Neuronal stem cell (in vitro differentiated cells): ENCODE results near the gene PTPRG.

Experiments
- DNase-seq: peaks from one replicate; pipeline ENCODE4 v3.0.0-alpha.2; 2013; ENCODE audit warnings: low spot score
- H2AFZ ChIP-seq: one replicate; pipeline ENCODE4 v1.6.1; 2013; ENCODE audit warnings: mild to moderate bottlenecking, low read length, inconsistent platforms
- H2AK5ac ChIP-seq: 2 replicates; pipeline ENCODE4 v1.6.1; 2013; ENCODE audit warnings: low read depth, mild to moderate bottlenecking, inconsistent platforms, low read length, moderate library complexity, mixed read lengths
- H2BK120ac ChIP-seq: 2 replicates; pipeline ENCODE4 v1.6.1; 2013; ENCODE audit warnings: low read depth, mild to moderate bottlenecking, inconsistent platforms, low read length, moderate library complexity, mixed read lengths
- H2BK12ac ChIP-seq: one replicate; pipeline ENCODE4 v1.6.1; 2013; ENCODE audit warnings: low read length, inconsistent platforms
- H2BK15ac ChIP-seq: 2 replicates; pipeline ENCODE4 v1.6.1; 2013; ENCODE audit warnings: mild to moderate bottlenecking, low read length, inconsistent platforms, mixed read lengths
- H2BK5ac ChIP-seq: one replicate; pipeline ENCODE4 v1.6.1; 2013; ENCODE audit warnings: inconsistent platforms, mild to moderate bottlenecking, low read length, moderate library complexity
- H3K14ac ChIP-seq: one replicate; pipeline ENCODE4 v1.6.1; 2013; ENCODE audit warnings: low read length, inconsistent platforms
- H3K18ac ChIP-seq: 2 replicates; pipeline ENCODE4 v1.6.1; 2013; ENCODE audit warnings: low read length, inconsistent platforms
- H3K23ac ChIP-seq: 2 replicates; pipeline ENCODE4 v1.6.1; 2013; ENCODE audit warnings: low read depth, mild to moderate bottlenecking, mixed read lengths, low read length, inconsistent platforms; ENCODE audit not compliant: poor library complexity
- H3K27ac ChIP-seq: replicated peaks from 3 replicates; pipeline ENCODE4 v1.5.1; 2013; ENCODE audit warnings: low read length, inconsistent platforms
- H3K27me3 ChIP-seq, 3 experiments: 2 replicates each; pipeline ENCODE4 v1.6.1; 2013; ENCODE audit warnings: low read length in 3 of 3, mild to moderate bottlenecking in 2 of 3, inconsistent platforms in 1 of 3, low read depth in 1 of 3, mixed read lengths in 1 of 3, moderate library complexity in 1 of 3; ENCODE audit not compliant: control insufficient read depth in 3 of 3, insufficient read depth in 3 of 3
- H3K36me3 ChIP-seq, 2 donors: replicated peaks in 1 of 2; 2 replicates each; pipeline ENCODE4 v1.6.1; 2013; ENCODE audit warnings: low read length in 2 of 2; ENCODE audit not compliant: control insufficient read depth in 2 of 2, insufficient read depth in 2 of 2
- H3K4ac ChIP-seq: 2 replicates; pipeline ENCODE4 v1.6.1; 2013; ENCODE audit warnings: inconsistent platforms, mild to moderate bottlenecking, low read length, moderate library complexity
- H3K4me1 ChIP-seq, 2 donors: 1 replicate in 1 of 2; 2 replicates in 1 of 2; pipeline ENCODE4 v1.6.1; 2013; ENCODE audit warnings: low read length in 2 of 2, low read depth in 1 of 2; ENCODE audit not compliant: control insufficient read depth in 2 of 2, insufficient read depth in 1 of 2
- H3K4me2 ChIP-seq: one replicate; pipeline ENCODE4 v1.6.1; 2013; ENCODE audit warnings: mild to moderate bottlenecking, low read length, inconsistent platforms; ENCODE audit not compliant: insufficient read depth, poor library complexity, severe bottlenecking
- H3K4me3 ChIP-seq, 2 donors: 2 replicates each; pipeline ENCODE4 v1.5.1; 2013; ENCODE audit warnings: low read length in 2 of 2, mild to moderate bottlenecking in 2 of 2, inconsistent platforms in 1 of 2, moderate library complexity in 1 of 2
- H3K79me1 ChIP-seq: one replicate; pipeline ENCODE4 v1.6.1; 2013; ENCODE audit warnings: low read depth, mild to moderate bottlenecking, inconsistent platforms, low read length, moderate library complexity
- H3K9ac ChIP-seq: one replicate; pipeline ENCODE4 v1.6.1; 2013; ENCODE audit warnings: mild to moderate bottlenecking, low read depth, low read length, inconsistent platforms; ENCODE audit not compliant: poor library complexity
- H3K9me3 ChIP-seq, 2 donors: replicated peaks in 1 of 2; 2 replicates each; pipeline versions ENCODE3 to v1.6.1; 2013; ENCODE audit warnings: low read length in 2 of 2, mild to moderate bottlenecking in 2 of 2, inconsistent platforms in 1 of 2, low read depth in 1 of 2, mixed read lengths in 1 of 2, moderate library complexity in 1 of 2; ENCODE audit not compliant: control insufficient read depth in 2 of 2, insufficient read depth in 1 of 2
- H4K8ac ChIP-seq: one replicate; pipeline ENCODE4 v1.6.1; 2013; ENCODE audit warnings: low read depth, mild to moderate bottlenecking, inconsistent platforms, low read length, moderate library complexity
- H4K91ac ChIP-seq: one replicate; pipeline ENCODE4 v1.6.1; 2013; ENCODE audit warnings: low read length, low read depth, mild to moderate bottlenecking, inconsistent platforms; ENCODE audit not compliant: poor library complexity
- WGBS, 2 donors: extraction: QIAGEN DNeasy Blood & Tissue Kit; methylation state at CpG; one replicate each; pipeline ENCODE4 v1.1.7; 2013; ENCODE audit warnings: missing lambda C conversion rate in 2 of 2, mixed read lengths in 1 of 2; ENCODE audit not compliant: insufficient read length in 2 of 2, insufficient replicate concordance in 1 of 2; ENCODE audit errors: extremely low coverage in 2 of 2; 5-methylcytosine and 5-hydroxymethylcytosine counted together

Gene PTPRG

GRCh38 chr3:61955483-61955882, 394.1 kb downstream of the PTPRG start:
- no peaks in the 10 kb centered on the region for H3K27me3 ChIP-seq
- no peak overlapping the region for H3K4me2 ChIP-seq
- no peak overlapping the region for H3K23ac ChIP-seq
- no peak overlapping the region for H3K18ac ChIP-seq
- no peak overlapping the region for H4K8ac ChIP-seq
- no peak overlapping the region for H2AFZ ChIP-seq
- H3K9me3 ChIP-seq, result peaks cover 0 to 5% of the 10 kb centered on the region in 2 donors
- H3K36me3 ChIP-seq, result no peaks in the 10 kb centered on the region
- no peak overlapping the region for H3K4me3 ChIP-seq
- peaks cover 3% of the 10 kb centered on the region for H3K79me1 ChIP-seq
- H3K4me1 ChIP-seq, result peaks cover 0 to 14% of the 10 kb centered on the region in 2 donors
- H3K27ac ChIP-seq, result no peak overlapping the region
- no CpG with 5 or more reads among the region's 2 CpGs for WGBS, 2 donors
- H4K91ac ChIP-seq, result no peak overlapping the region
- no peak overlapping the region for H3K9ac ChIP-seq
- H3K14ac ChIP-seq, result no peak overlapping the region
- no peak overlapping the region for H2BK5ac ChIP-seq
- H2BK15ac ChIP-seq, result no peak overlapping the region
- no peak overlapping the region for H2AK5ac ChIP-seq
- no peak for DNase-seq
- no peak overlapping the region for H3K4ac ChIP-seq
- no peak overlapping the region for H2BK120ac ChIP-seq
- no peak overlapping the region for H2BK12ac ChIP-seq

- Histone ChIP-seq H2AK5ac (no peak overlapping the region), H3K4me1 (peaks cover 0 to 14% of the 10 kb centered on the region in 2 donors), H3K23ac (no peak overlapping the region), H2BK15ac (no peak overlapping the region), H3K9me3 (peaks cover 0 to 5% of the 10 kb centered on the region in 2 donors), H3K4me3 (no peak overlapping the region), H3K27ac (no peak overlapping the region), H3K4ac (no peak overlapping the region), H2BK120ac (no peak overlapping the region), H3K27me3 (no peaks in the 10 kb centered on the region), H2BK5ac (no peak overlapping the region), H3K14ac (no peak overlapping the region), H3K4me2 (no peak overlapping the region), H4K91ac (no peak overlapping the region), H3K9ac (no peak overlapping the region), H4K8ac (no peak overlapping the region), H2BK12ac (no peak overlapping the region), H3K79me1 (peaks cover 3% of the 10 kb centered on the region), H2AFZ (no peak overlapping the region), H3K18ac (no peak overlapping the region), H3K36me3 (no peaks in the 10 kb centered on the region)
- DNase-seq, result no peak
- no CpG with 5 or more reads among the region's 5 CpGs for WGBS, 2 donors
Measured at GRCh38 chr3:61956236-61956635, 394.9 kb downstream of the PTPRG start.

- H3K4me2 ChIP-seq, result no peak overlapping the region
- peaks cover 0 to 5% of the 10 kb centered on the region in 2 donors for H3K9me3 ChIP-seq
- no peak overlapping the region for H3K14ac ChIP-seq
- no peak overlapping the region for H2AFZ ChIP-seq
- no peak for DNase-seq
- H3K27me3 ChIP-seq, result no peaks in the 10 kb centered on the region
- no peak overlapping the region for H2BK120ac ChIP-seq
- WGBS, 2 donors, result no CpG with 5 or more reads among the region's 2 CpGs
- H4K91ac ChIP-seq, result no peak overlapping the region
- no peak overlapping the region for H2BK12ac ChIP-seq
- peaks cover 0 to 14% of the 10 kb centered on the region in 2 donors for H3K4me1 ChIP-seq
- no peak overlapping the region for H3K4ac ChIP-seq
- no peak overlapping the region for H2BK5ac ChIP-seq
- no peaks in the 10 kb centered on the region for H3K36me3 ChIP-seq
- no peak overlapping the region for H3K18ac ChIP-seq
- H3K9ac ChIP-seq, result no peak overlapping the region
- no peak overlapping the region for H3K23ac ChIP-seq
- H2BK15ac ChIP-seq, result no peak overlapping the region
- H4K8ac ChIP-seq, result no peak overlapping the region
- no peak overlapping the region for H2AK5ac ChIP-seq
- H3K4me3 ChIP-seq, result no peak overlapping the region
- peaks cover 3% of the 10 kb centered on the region for H3K79me1 ChIP-seq
- H3K27ac ChIP-seq, result no peak overlapping the region
Measured at GRCh38 chr3:61957259-61957658, 395.9 kb downstream of the PTPRG start.

- Histone ChIP-seq H3K4me3 (no peak overlapping the region), H4K91ac (no peak overlapping the region), H3K79me1 (peaks cover 1% of the 10 kb centered on the region), H4K8ac (no peak overlapping the region), H2BK15ac (no peak overlapping the region), H3K23ac (no peak overlapping the region), H3K27ac (no peak overlapping the region), H2BK5ac (no peak overlapping the region), H3K9ac (no peak overlapping the region), H3K4me1 (peaks cover 0 to 9% of the 10 kb centered on the region in 2 donors), H3K18ac (no peak overlapping the region), H3K14ac (no peak overlapping the region), H3K4ac (no peak overlapping the region), H3K36me3 (no peaks in the 10 kb centered on the region), H2AFZ (no peak overlapping the region), H2BK12ac (no peak overlapping the region), H3K27me3 (no peaks in the 10 kb centered on the region), H2BK120ac (no peak overlapping the region), H2AK5ac (no peak overlapping the region), H3K9me3 (no peaks in the 10 kb centered on the region), H3K4me2 (no peak overlapping the region)
- no peak for DNase-seq
Measured at GRCh38 chr3:61960976-61961375, 399.6 kb downstream of the PTPRG start.
